Measurements from ENCODE around the gene NEK1. TPM values are rescaled to one million over a fixed set of nuclear protein-coding genes. Genes with fewer than 3 reads are reported as not detected.

NEK1 gene
- total RNA-seq = 13.5 TPM
- long read RNA-seq, full-length matches to known transcripts = 1 of 11 reads
- long read RNA-seq, partial matches to known transcripts = 5 of 11 reads
- long read RNA-seq, other reads (novel, unspliced or antisense) = 5 of 11 reads

- intact Hi-C loops (cut with DNase I) = loop anchor here (10.0 kb wide), 2 partner anchors 73 to 413 kb away; partner anchors contain the start of gene MFAP3L
- DNase-seq (peak; percentile 94), ATAC-seq (ENCODE audit: poor library complexity) (peak; percentile 99)
These were observed at the start of gene NEK1 for GRCh38 chr4:169611991-169612870. TSS of gene NEK1 (minus strand) at chr4:169612583. CDS start at chr4:169602630, 9,953 bp downstream.

GRCh38 chr4:169661761-169662160 is 49.4 kb upstream of the NEK1 start:
- ATAC-seq (ENCODE audit: poor library complexity) (no peak), DNase-seq (no peak)
- intact Hi-C loops (cut with DNase I) = loop anchor here (2.0 kb wide), 1 partner anchor 41 kb away; the partner anchor contains the start of gene CLCN3

- intact Hi-C loops (cut with DNase I) = loop anchor here (2.0 kb wide), 1 partner anchor 40 kb away; the partner anchor contains the start of gene CLCN3
- no peak for DNase-seq
These were observed 48.5 kb upstream of the NEK1 start for GRCh38 chr4:169660929-169661328.

GRCh38 chr4:169659716-169660670 is 47.6 kb upstream of the NEK1 start:
- DNase-seq (peak; percentile 49), ATAC-seq (ENCODE audit: poor library complexity) (peak; percentile 97)
- intact Hi-C loops (cut with DNase I) = loop anchor here (2.0 kb wide), 1 partner anchor 39 kb away; the partner anchor contains the start of gene CLCN3

More at GRCh38 chr4:169660929-169661328, 48.5 kb upstream of the NEK1 start:
- no peak for ATAC-seq (ENCODE audit: poor library complexity)

- no peak for ATAC-seq (ENCODE audit: poor library complexity)
- intact Hi-C loops (cut with DNase I) = no loop called here
These were observed 46.8 kb upstream of the NEK1 start for GRCh38 chr4:169658975-169659715.

GRCh38 chr4:169658196-169658595 is 45.8 kb upstream of the NEK1 start:
- no peak for DNase-seq
- intact Hi-C loops (cut with DNase I) = no loop called here

More at GRCh38 chr4:169658975-169659715, 46.8 kb upstream of the NEK1 start:
- DNase-seq = no peak

GRCh38 chr4:169657470-169658107 is 45.2 kb upstream of the NEK1 start:
- DNase-seq (no peak), ATAC-seq (ENCODE audit: poor library complexity) (no peak)
- intact Hi-C loops (cut with DNase I) = no loop called here

More at GRCh38 chr4:169658196-169658595, 45.8 kb upstream of the NEK1 start:
- ATAC-seq (ENCODE audit: poor library complexity) = no peak

- intact Hi-C loops (cut with DNase I) = no loop called here
- DNase-seq (no peak), ATAC-seq (ENCODE audit: poor library complexity) (no peak)
These were observed 43.0 kb upstream of the NEK1 start for GRCh38 chr4:169655401-169655800.

- intact Hi-C loops (cut with DNase I) = no loop called here
These were observed 40.2 kb upstream of the NEK1 start for GRCh38 chr4:169652535-169652934.

GRCh38 chr4:169650227-169650936 is 38.0 kb upstream of the NEK1 start:
- ATAC-seq (ENCODE audit: poor library complexity) (peak; percentile 74), DNase-seq (no peak)
- intact Hi-C loops (cut with DNase I) = no loop called here

More at GRCh38 chr4:169652535-169652934, 40.2 kb upstream of the NEK1 start:
- DNase-seq = no peak
- no peak for ATAC-seq (ENCODE audit: poor library complexity)

- intact Hi-C loops (cut with DNase I) = no loop called here
- ATAC-seq (ENCODE audit: poor library complexity) = peak; percentile 87
- DNase-seq = peak; percentile 59
These were observed 37.3 kb upstream of the NEK1 start for GRCh38 chr4:169649545-169650226.

GRCh38 chr4:169645627-169646026 is 33.2 kb upstream of the NEK1 start:
- intact Hi-C loops (cut with DNase I) = no loop called here
- ATAC-seq (ENCODE audit: poor library complexity) (no peak), DNase-seq (no peak)

- no peak for DNase-seq
- intact Hi-C loops (cut with DNase I) = no loop called here
These were observed 32.4 kb upstream of the NEK1 start for GRCh38 chr4:169644802-169645201.

GRCh38 chr4:169640261-169640870 is 28.0 kb upstream of the NEK1 start:
- DNase-seq (no peak), ATAC-seq (ENCODE audit: poor library complexity) (no peak)
- intact Hi-C loops (cut with DNase I) = no loop called here

More at GRCh38 chr4:169644802-169645201, 32.4 kb upstream of the NEK1 start:
- ATAC-seq (ENCODE audit: poor library complexity) = no peak

- intact Hi-C loops (cut with DNase I) = no loop called here
- no peak for ATAC-seq (ENCODE audit: poor library complexity)
- no peak for DNase-seq
These were observed 22.6 kb upstream of the NEK1 start for GRCh38 chr4:169634975-169635374.

GRCh38 chr4:169632896-169633295 is 20.5 kb upstream of the NEK1 start:
- no peak for DNase-seq
- intact Hi-C loops (cut with DNase I) = no loop called here
- no peak for ATAC-seq (ENCODE audit: poor library complexity)
